HEK293T (cell line): ENCODE results near the gene ECSCR.

Experiments used
- BHLHE40 ChIP-seq: fragments of 450-650 bp; IDR thresholded peaks from 2 replicates; pipeline ENCODE4 v1.6.1; 2016; ENCODE audit warnings: mild to moderate bottlenecking, moderate library complexity, borderline replicate concordance
- ELF4 ChIP-seq: fragments of 450-650 bp; IDR thresholded peaks from 2 replicates; pipeline ENCODE4 v1.6.1; 2017; ENCODE audit warnings: antibody characterized with exemption
- FOXA1 ChIP-seq: fragments of 450-650 bp; IDR thresholded peaks from 2 replicates; pipeline ENCODE4 v1.6.1; 2016; ENCODE audit warnings: mild to moderate bottlenecking
- HDGF ChIP-seq: fragments of 450-650 bp; IDR thresholded peaks from 2 replicates; pipeline ENCODE4 v1.6.1; 2017; ENCODE audit warnings: antibody characterized with exemption, borderline replicate concordance
- L3MBTL2 ChIP-seq: fragments of 450-650 bp; conservative IDR thresholded peaks from 2 replicates; pipeline ENCODE4 v1.6.1; 2016; ENCODE audit warnings: mild to moderate bottlenecking
- LEF1 ChIP-seq: fragments of 450-650 bp; IDR thresholded peaks from 2 replicates; pipeline ENCODE4 v1.6.1; 2017; ENCODE audit warnings: mild to moderate bottlenecking, borderline replicate concordance
- SP1 ChIP-seq: fragments of 450-650 bp; IDR thresholded peaks from 2 replicates; pipeline ENCODE4 v1.6.1; 2017
- SUZ12 ChIP-seq: fragments of 450-650 bp; IDR thresholded peaks from 2 replicates; pipeline ENCODE4 v1.6.1; 2016; ENCODE audit warnings: mild to moderate bottlenecking
- TARDBP ChIP-seq: fragments of 450-650 bp; IDR thresholded peaks from 2 replicates; pipeline ENCODE4 v1.6.1; 2016
- ZNF384 ChIP-seq: fragments of 450-650 bp; IDR thresholded peaks from 2 replicates; pipeline ENCODE4 v1.6.1; 2016
- TF ChIP-seq, protein P1 (sequence below): fragments of 450-650 bp; IDR thresholded peaks from 2 replicates; pipeline ENCODE4 v1.6.1; 2016

- TF ChIP-seq HDGF (no peak), L3MBTL2 (no peak), ZNF384 (no peak), SUZ12 (no peak), LEF1 (no peak), BHLHE40 (no peak), FOXA1 (no peak), ELF4 (no peak), TARDBP (no peak), SP1 (no peak)
- TF ChIP-seq, protein P1, sequence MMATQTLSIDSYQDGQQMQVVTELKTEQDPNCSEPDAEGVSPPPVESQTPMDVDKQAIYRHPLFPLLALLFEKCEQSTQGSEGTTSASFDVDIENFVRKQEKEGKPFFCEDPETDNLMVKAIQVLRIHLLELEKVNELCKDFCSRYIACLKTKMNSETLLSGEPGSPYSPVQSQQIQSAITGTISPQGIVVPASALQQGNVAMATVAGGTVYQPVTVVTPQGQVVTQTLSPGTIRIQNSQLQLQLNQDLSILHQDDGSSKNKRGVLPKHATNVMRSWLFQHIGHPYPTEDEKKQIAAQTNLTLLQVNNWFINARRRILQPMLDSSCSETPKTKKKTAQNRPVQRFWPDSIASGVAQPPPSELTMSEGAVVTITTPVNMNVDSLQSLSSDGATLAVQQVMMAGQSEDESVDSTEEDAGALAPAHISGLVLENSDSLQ, result no peak
These were observed 49.4 kb downstream of the ECSCR start for GRCh38 chr5:139413153-139413552.
